ENCODE data around the gene MAF. TPM values are rescaled to one million over a fixed set of nuclear protein-coding genes. Genes with fewer than 3 reads are reported as not detected.

MAF gene
- total RNA-seq, 1 experiment from 2014 or later, result 0.47 TPM

DNA sequence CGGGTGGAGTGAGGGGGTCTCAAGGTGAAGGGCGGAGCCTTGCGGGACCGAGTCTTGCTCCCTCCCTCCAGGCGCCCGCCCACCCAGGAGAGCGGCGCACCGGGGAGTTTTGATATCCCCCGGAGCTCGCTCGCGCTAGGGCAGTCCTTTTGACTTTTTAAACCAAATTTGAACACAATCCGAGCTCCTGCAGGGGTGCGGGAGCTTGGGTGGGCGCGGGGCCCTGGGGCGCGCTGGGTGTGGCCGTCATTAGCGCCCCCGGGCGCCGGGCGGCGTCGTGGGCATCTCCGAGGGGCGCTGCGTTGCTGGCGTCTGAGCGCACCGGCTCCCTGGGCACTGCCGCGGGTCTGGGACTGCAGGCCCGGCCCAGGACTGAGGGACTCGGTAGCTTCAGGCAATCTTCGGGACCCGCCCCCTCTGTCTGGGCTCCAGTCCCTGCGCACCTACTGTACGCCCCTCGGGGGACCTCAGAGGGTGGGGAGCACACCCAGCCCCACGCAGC is 10.9 kb downstream of the MAF start:
- BruUV-seq (replicated peaks), result no TSS peak
- no peaks in the 10 kb centered on the region for H3K36me3 Mint-ChIP-seq (ENCODE audit: insufficient read depth, unreplicated experiment)
- no peak overlapping the region for H3K4me3 Mint-ChIP-seq (ENCODE audit: unreplicated experiment)
- H3K27ac Mint-ChIP-seq (ENCODE audit: low read depth, unreplicated experiment), result no peak overlapping the region
- TF ChIP-seq, protein P1, sequence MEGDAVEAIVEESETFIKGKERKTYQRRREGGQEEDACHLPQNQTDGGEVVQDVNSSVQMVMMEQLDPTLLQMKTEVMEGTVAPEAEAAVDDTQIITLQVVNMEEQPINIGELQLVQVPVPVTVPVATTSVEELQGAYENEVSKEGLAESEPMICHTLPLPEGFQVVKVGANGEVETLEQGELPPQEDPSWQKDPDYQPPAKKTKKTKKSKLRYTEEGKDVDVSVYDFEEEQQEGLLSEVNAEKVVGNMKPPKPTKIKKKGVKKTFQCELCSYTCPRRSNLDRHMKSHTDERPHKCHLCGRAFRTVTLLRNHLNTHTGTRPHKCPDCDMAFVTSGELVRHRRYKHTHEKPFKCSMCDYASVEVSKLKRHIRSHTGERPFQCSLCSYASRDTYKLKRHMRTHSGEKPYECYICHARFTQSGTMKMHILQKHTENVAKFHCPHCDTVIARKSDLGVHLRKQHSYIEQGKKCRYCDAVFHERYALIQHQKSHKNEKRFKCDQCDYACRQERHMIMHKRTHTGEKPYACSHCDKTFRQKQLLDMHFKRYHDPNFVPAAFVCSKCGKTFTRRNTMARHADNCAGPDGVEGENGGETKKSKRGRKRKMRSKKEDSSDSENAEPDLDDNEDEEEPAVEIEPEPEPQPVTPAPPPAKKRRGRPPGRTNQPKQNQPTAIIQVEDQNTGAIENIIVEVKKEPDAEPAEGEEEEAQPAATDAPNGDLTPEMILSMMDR (IDR thresholded peaks at IDR 0.05; ENCODE audit: unreplicated experiment), result no peak
- H3K4me1 Mint-ChIP-seq (ENCODE audit: insufficient read depth, unreplicated experiment), result no peaks in the 10 kb centered on the region
- ChIA-PET CTCF (interaction anchor here (0.6 kb wide), 1 partner anchor 13 kb away, joined by 3 read pairs; no protein-coding TSS in a partner anchor), POLR2A (interaction anchor here (0.6 kb wide), 1 partner anchor 705 kb away, joined by 3 read pairs; no protein-coding TSS in a partner anchor)
- peaks cover 22% of the 10 kb centered on the region for H3K27me3 Mint-ChIP-seq (ENCODE audit: insufficient read depth, unreplicated experiment)
- no peaks in the 10 kb centered on the region for H3K9me3 Mint-ChIP-seq (ENCODE audit: unreplicated experiment)
- no peak for DNase-seq (ENCODE audit: unreplicated experiment)
- intact Hi-C loops (cut with micrococcal nuclease), result no loop called here

DNA sequence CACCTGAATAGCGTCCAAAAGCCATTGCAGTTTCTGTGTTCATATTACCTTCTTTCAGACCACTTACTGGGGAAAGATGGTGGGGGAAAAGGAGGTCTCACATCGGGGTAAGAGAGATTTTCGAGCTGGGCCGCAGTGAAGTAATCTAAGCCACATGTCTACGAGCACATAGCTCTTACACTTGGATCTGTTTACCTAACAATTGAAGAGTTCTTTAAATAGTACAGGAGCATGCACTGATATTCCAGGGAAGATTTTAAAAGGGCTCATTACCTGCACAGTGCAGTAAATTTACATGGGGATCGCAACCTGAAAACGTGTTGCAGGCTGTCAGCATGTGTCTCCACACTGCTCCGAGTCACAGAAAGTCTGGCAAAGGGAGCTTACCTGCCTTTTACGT is 12.6 kb downstream of the MAF start:
- intact Hi-C loops (cut with micrococcal nuclease), result no loop called here
- BruUV-seq (replicated peaks), result no TSS peak
- CTCF ChIA-PET, result interaction anchor here (1.6 kb wide), 1 partner anchor 9 kb away, joined by 5 read pairs; no protein-coding TSS in a partner anchor
- Mint-ChIP-seq H3K27ac (ENCODE audit: low read depth, unreplicated experiment) (no peak overlapping the region), H3K27me3 (ENCODE audit: insufficient read depth, unreplicated experiment) (peaks cover 36% of the 10 kb centered on the region), H3K4me1 (ENCODE audit: insufficient read depth, unreplicated experiment) (no peaks in the 10 kb centered on the region), H3K4me3 (ENCODE audit: unreplicated experiment) (no peak overlapping the region), H3K9me3 (ENCODE audit: unreplicated experiment) (no peaks in the 10 kb centered on the region), H3K36me3 (ENCODE audit: insufficient read depth, unreplicated experiment) (no peaks in the 10 kb centered on the region)
- TF ChIP-seq, protein P1 (IDR thresholded peaks at IDR 0.05; ENCODE audit: unreplicated experiment), result no peak
- POLR2A ChIA-PET, result no interaction called here
- no peak for DNase-seq (ENCODE audit: unreplicated experiment)

DNA sequence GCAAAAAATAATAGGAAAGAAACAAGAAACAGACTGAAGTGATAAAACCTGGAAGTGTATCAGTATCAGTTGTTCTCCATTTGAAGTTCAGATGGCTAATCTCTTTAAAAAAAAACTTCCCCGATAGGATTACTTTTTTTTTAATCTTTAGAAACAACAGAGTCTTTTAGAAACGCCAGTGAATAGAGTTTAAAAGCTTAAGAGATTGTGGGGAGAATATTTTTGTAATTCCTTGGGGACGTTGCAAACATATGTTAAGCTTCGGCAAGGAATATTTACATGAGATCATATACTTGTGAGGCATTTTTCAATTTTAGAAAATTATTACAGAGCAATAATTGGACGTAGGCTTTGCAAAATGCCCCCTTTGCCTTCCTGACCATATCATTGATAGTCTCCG is 13.2 kb downstream of the MAF start:
- no peak overlapping the region for H3K27ac Mint-ChIP-seq (ENCODE audit: low read depth, unreplicated experiment)
- intact Hi-C loops (cut with micrococcal nuclease), result no loop called here
- DNase-seq (ENCODE audit: unreplicated experiment), result no peak
- H3K4me1 Mint-ChIP-seq (ENCODE audit: insufficient read depth, unreplicated experiment), result no peaks in the 10 kb centered on the region
- POLR2A ChIA-PET, result interaction anchor here (0.7 kb wide), 1 partner anchor 171 kb away, joined by 3 read pairs; no protein-coding TSS in a partner anchor
- no peaks in the 10 kb centered on the region for H3K9me3 Mint-ChIP-seq (ENCODE audit: unreplicated experiment)
- CTCF ChIA-PET, result interaction anchor here (0.5 to 1.6 kb wide), 3 partner anchors 9 to 484 kb away, joined by 3 to 5 read pairs (median 3); no protein-coding TSS in a partner anchor
- TF ChIP-seq, protein P1 (IDR thresholded peaks at IDR 0.05; ENCODE audit: unreplicated experiment), result no peak
- no TSS peak for BruUV-seq (replicated peaks)
- H3K27me3 Mint-ChIP-seq (ENCODE audit: insufficient read depth, unreplicated experiment), result peaks cover 42% of the 10 kb centered on the region
- no peaks in the 10 kb centered on the region for H3K36me3 Mint-ChIP-seq (ENCODE audit: insufficient read depth, unreplicated experiment)
- no peak overlapping the region for H3K4me3 Mint-ChIP-seq (ENCODE audit: unreplicated experiment)

DNA sequence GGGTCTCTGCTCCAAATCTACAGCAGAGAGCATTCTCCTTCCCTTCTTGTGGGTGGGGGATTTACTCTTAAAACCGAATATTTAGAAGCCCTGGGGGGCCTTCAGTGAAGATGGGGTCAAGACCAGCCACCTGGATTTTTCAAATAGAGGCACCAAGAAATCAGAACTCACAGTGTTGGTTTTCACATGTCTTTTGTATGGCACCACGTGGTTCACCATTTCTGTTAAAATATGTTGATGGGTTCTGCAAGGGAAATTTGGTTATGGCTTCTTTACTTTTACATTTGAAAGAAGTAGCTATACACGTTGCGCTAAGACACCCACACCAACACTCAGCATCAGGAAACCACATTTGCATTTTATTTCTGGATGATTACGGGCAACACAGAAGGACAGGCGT is 17.7 kb downstream of the MAF start:
- H3K9me3 Mint-ChIP-seq (ENCODE audit: unreplicated experiment), result no peaks in the 10 kb centered on the region
- H3K4me1 Mint-ChIP-seq (ENCODE audit: insufficient read depth, unreplicated experiment), result no peaks in the 10 kb centered on the region
- intact Hi-C loops (cut with micrococcal nuclease), result no loop called here
- H3K36me3 Mint-ChIP-seq (ENCODE audit: insufficient read depth, unreplicated experiment), result no peaks in the 10 kb centered on the region
- H3K27me3 Mint-ChIP-seq (ENCODE audit: insufficient read depth, unreplicated experiment), result peaks cover 83% of the 10 kb centered on the region
- no TSS peak for BruUV-seq (replicated peaks)
- ChIA-PET POLR2A (no interaction called here), CTCF (interaction anchor here (0.5 kb wide), 1 partner anchor 240 kb away, joined by 3 read pairs; no protein-coding TSS in a partner anchor)
- H3K27ac Mint-ChIP-seq (ENCODE audit: low read depth, unreplicated experiment), result no peak overlapping the region
- TF ChIP-seq, protein P1 (IDR thresholded peaks at IDR 0.05; ENCODE audit: unreplicated experiment), result no peak
- DNase-seq (ENCODE audit: unreplicated experiment), result no peak
- no peak overlapping the region for H3K4me3 Mint-ChIP-seq (ENCODE audit: unreplicated experiment)
